IPS-NIHi7 (cell line): ENCODE data around the gene PEX11B.

Experiments used
- DNase-seq: peaks from one replicate; pipeline ENCODE4 v3.0.0; 2012; ENCODE audit warnings: mixed read lengths; ENCODE audit errors: extremely low spot score

PEX11B gene

DNA sequence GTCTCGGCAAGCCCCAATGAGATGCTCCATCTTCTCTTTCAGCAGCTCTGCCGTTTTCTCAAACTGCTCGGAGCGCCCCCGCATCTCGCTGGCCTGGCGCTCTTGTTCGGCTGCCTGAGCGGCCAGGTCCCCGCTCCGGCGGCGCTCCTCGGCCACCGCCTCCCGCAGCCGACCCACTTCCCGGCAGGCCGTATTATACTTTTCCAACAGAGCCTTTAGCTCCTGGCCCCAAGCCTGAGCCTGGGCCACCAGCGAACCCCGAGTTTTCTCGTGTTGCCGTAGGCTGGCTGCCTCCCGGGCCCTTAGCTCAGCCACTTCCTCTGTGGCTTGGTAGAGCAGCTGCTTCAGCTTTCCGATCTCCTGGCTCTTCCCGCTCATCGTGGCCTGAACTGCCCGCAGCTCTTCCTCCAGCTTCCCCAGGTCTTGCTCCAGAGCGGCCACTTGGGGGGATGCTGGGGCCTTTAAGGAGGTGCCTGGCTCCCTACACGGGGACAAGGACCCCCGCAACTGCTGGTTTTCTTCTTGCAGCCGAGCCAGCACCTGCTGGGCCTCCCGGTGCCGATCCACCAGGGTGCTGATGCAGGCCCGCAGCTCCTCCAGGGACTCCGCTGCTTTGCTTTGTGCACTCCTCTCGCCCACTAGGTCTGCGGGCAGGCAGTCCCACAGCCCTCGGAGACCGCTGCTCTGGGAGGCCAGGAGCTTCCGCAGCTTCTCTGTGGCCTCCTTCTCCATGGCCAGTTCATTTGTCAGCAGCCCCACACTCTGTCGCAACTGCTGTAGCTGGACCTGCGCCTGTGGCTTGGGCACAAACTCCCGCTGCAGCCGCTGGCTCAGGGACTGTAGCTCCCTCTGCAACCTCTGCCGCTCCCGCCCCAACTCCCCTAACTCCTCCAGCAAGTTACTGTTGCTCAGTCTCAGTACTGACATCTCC, 46.3 kb downstream of the PEX11B start:
- DNase-seq = peak; percentile 56

DNA sequence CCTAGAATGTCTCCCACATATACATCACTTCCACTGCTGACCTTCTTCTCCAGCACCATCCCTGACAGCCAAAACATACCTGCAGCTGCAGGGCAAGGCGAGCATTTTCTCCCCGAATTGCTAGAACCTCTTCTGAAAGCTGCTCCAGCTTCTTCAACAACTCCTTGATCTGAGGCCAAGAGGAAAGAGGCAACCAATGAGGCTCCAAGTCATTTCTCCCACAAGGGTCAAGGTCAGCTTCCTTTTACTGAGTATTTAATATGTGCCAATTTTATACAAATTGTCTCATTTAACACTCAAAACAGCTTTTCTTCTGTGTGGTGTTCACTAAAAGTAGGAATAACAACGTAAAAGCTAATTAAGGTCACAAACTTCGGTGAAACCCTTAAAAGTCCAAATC, 50.3 kb downstream of the PEX11B start:
- no peak for DNase-seq

DNA sequence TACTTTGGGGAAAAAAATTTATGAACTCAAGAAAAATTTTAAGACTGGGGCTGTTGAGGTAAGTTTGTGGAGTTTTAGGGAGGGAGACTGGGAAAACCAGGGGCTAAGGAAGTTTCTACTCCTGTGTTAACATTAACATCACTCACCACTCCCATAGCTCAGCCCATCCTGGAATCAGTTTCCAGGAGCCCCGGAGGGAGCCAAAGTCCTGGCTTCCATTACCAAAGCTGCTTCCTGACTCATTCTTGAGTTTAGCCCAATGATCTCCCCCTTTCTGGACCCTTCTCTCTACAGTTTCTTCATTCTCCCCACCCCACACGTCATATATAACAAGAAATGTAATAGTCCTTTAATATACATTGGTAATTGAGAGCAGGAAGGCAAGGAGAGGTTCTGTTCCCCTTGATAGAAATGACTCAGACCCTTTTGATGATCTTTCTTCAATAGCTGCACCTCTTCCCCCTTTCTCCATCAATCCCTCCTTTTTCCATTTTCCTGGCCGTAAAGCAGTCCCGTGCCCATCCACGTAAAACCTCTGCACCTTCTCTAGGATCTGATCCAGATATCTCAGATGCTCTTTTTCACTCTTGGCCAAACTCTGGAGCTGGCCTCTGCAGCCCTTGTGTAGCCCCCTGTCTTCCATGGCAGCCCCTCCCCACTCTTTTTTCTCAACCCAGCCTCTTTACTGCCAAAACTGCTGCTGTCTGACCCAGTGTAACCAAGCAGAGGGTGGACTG, 55.1 kb downstream of the PEX11B start:
- DNase-seq = no peak
